ENCODE results near the gene MTM1. TPM values are rescaled to one million over a fixed set of nuclear protein-coding genes. Genes with fewer than 3 reads are reported as not detected.

Gene MTM1
- total RNA-seq, 1 experiment from 2014 or later = 6.4 TPM

GRCh38 chrX:150526692-150527091 lies 41.7 kb upstream of the MTM1 start:
- H3K23ac ChIP-seq (ENCODE audit: insufficient read length, low read depth, low read length) = no peak overlapping the region
- H4K20me1 ChIP-seq (ENCODE audit: control insufficient read depth, insufficient read depth, insufficient read length) = no peaks in the 10 kb centered on the region
- no peak overlapping the region for H3K18ac ChIP-seq (ENCODE audit: insufficient read length, low read depth, low read length)
- peaks cover 77 to 81% of the 10 kb centered on the region in 2 experiments for H3K9me3 Mint-ChIP-seq
- H3K27ac ChIP-seq (ENCODE audit: insufficient read length, low read depth, low read length) = no peak overlapping the region
- H3K79me1 ChIP-seq (ENCODE audit: insufficient read depth, low read depth, low read length, poor library complexity, severe bottlenecking) = no peaks in the 10 kb centered on the region
- H4K5ac ChIP-seq (ENCODE audit: insufficient read length, low read depth, low read length) = no peak overlapping the region
- no peak overlapping the region for H3K14ac ChIP-seq (ENCODE audit: insufficient read depth, low read length)
- no peak overlapping the region for H2AFZ ChIP-seq (ENCODE audit: low read length)
- no peak overlapping the region for H2BK120ac ChIP-seq (ENCODE audit: low read depth, low read length, poor library complexity, severe bottlenecking)
- no peak overlapping the region for H2BK15ac ChIP-seq (ENCODE audit: low read depth, low read length)
- peaks cover 3 to 6% of the 10 kb centered on the region in 2 experiments; a peak in 2 of 4 replicates for H3K4me1 Mint-ChIP-seq
- no peak overlapping the region for H3K4me3 Mint-ChIP-seq
- H3K9ac ChIP-seq (ENCODE audit: extremely low read depth, insufficient read length, low read length) = no peak overlapping the region
- DNase-seq = no peak
- H4K91ac ChIP-seq (ENCODE audit: insufficient read length, low read depth, low read length) = no peak overlapping the region
- no peaks in the 10 kb centered on the region; the same call in 1 of the 2 replicates for H3K27me3 Mint-ChIP-seq (ENCODE audit: low read depth)
- H3T11ph ChIP-seq (ENCODE audit: low read length) = no peak overlapping the region
- no peaks in the 10 kb centered on the region for H3K23me2 ChIP-seq (ENCODE audit: insufficient read length, low read depth, low read length, poor library complexity, severe bottlenecking)
- H3K4me2 ChIP-seq (ENCODE audit: insufficient read depth, insufficient read length, low read length) = no peak overlapping the region
- no peak overlapping the region for H2BK12ac ChIP-seq (ENCODE audit: insufficient read length, low read depth, low read length)
- H3K4ac ChIP-seq (ENCODE audit: low read depth, low read length) = no peak overlapping the region
- no peaks in the 10 kb centered on the region for H3K27me3 ChIP-seq (ENCODE audit: insufficient read depth, low read length)
- no peaks in the 10 kb centered on the region for H3K9me3 ChIP-seq (ENCODE audit: control insufficient read depth, low read depth, low read length)
- no peak for TF ChIP-seq CTCF (conservative IDR thresholded peaks at IDR 0.05)
- H2BK5ac ChIP-seq (ENCODE audit: insufficient read length, low read length) = no peak overlapping the region
- H3K36me3 Mint-ChIP-seq (ENCODE audit: insufficient read depth in 1 of 3, low read depth in 3 of 3) = peaks cover 0 to 7% (median 0%) of the 10 kb centered on the region in 3 experiments; a peak in 4 of 7 replicates
- no CpG with 5 or more reads among the region's 7 CpGs for WGBS (ENCODE audit: extremely low coverage, insufficient read length, low lambda C conversion rate)
- no peak overlapping the region for H2AK5ac ChIP-seq (ENCODE audit: insufficient read length, low read length)
- H3K79me2 ChIP-seq (ENCODE audit: insufficient read depth, low read length) = no peaks in the 10 kb centered on the region
- no peak overlapping the region for H4K8ac ChIP-seq (replicated peaks; ENCODE audit: insufficient read length, low read depth, low read length)
- H3K27ac Mint-ChIP-seq = no peak overlapping the region
- no peaks in the 10 kb centered on the region for H3K4me1 ChIP-seq (ENCODE audit: insufficient read depth, low read length)
- no peak overlapping the region for H3K56ac ChIP-seq (ENCODE audit: insufficient read length, low read depth, low read length)
- H2BK20ac ChIP-seq (ENCODE audit: low read depth, low read length, poor library complexity, severe bottlenecking) = no peak overlapping the region

Data from H9 (cell line).